Heart left ventricle (tissue), 16 donors: ENCODE measurements around the gene GAPVD1. TPM values are rescaled to one million over a fixed set of nuclear protein-coding genes. Genes with fewer than 3 reads are reported as not detected.
A peak's percentile ranks its signal among the peaks of the same experiment; 100 is the strongest.

ENCODE experiments used
- ATAC-seq, 4 donors: fragments of 200-7000 bp; cut with Tn5 transposase; one replicate each; pipeline ENCODE4 v1.9.1; 2020 to 2022; ENCODE audit warnings: moderate library complexity in 4 of 4, mild to moderate bottlenecking in 3 of 4, moderate number of reproducible peaks in 1 of 4
- DNase-seq, 5 donors: peaks; one replicate each; pipeline ENCODE4 v3.0.0-alpha.2; 2020
- H3K27ac ChIP-seq, 12 donors: fragments of 200-600 bp; sonication (generic) in 4 of 12; one replicate each; pipeline versions ENCODE4 v1.5.0 to v1.8.0; 2016 to 2022; ENCODE audit warnings: mild to moderate bottlenecking in 2 of 12
- H3K27me3 ChIP-seq, 9 donors: fragments of 200-600 bp; sonication (generic) in 2 of 9; one replicate each; pipeline versions ENCODE4 v1.5.1 to v1.8.0; 2016 to 2022; ENCODE audit warnings: mild to moderate bottlenecking in 3 of 9
- H3K36me3 ChIP-seq, 9 donors: fragments of 200-600 bp; sonication (generic) in 2 of 9; one replicate each; pipeline versions ENCODE4 v1.5.0 to v1.8.0; 2018 to 2022; ENCODE audit warnings: mild to moderate bottlenecking in 2 of 9
- H3K4me1 ChIP-seq, 12 donors: fragments of 200-600 bp; sonication (generic) in 4 of 12; one replicate each; pipeline versions ENCODE4 v1.5.0 to v1.8.0; 2016 to 2022; ENCODE audit warnings: mild to moderate bottlenecking in 3 of 12
- H3K4me3 ChIP-seq, 12 donors: fragments of 200-600 bp; sonication (generic) in 4 of 12; one replicate each; pipeline versions ENCODE4 v1.5.0 to v1.8.0; 2017 to 2022; ENCODE audit warnings: mild to moderate bottlenecking in 9 of 12, moderate library complexity in 4 of 12
- H3K9me3 ChIP-seq, 12 donors: fragments of 200-600 bp; sonication (generic) in 4 of 12; one replicate each; pipeline versions ENCODE4 v1.5.0 to v1.8.0; 2016 to 2022; ENCODE audit warnings: mild to moderate bottlenecking in 1 of 12
- CTCF ChIP-seq, 12 donors: fragments of 200-600 bp; sonication (generic) in 4 of 12; IDR thresholded peaks; one replicate each; pipeline versions ENCODE4 v1.5.0 to v1.8.0; 2018 to 2022; ENCODE audit warnings: antibody characterized with exemption in 12 of 12, mild to moderate bottlenecking in 5 of 12
- POLR2A ChIP-seq, 2 donors: fragments of 450-650 bp; IDR thresholded peaks; one replicate each; pipeline ENCODE4 v1.6.1; 2017; ENCODE audit warnings: antibody characterized with exemption in 2 of 2, mild to moderate bottlenecking in 2 of 2, moderate library complexity in 2 of 2
- WGBS, 4 donors: extraction: QIAGEN DNeasy Blood & Tissue Kit in 2 of 4; methylation state at CpG; one replicate each; pipeline versions ENCODE4 v1.1.5 to v1.1.7; 2013 to 2018; 5-methylcytosine and 5-hydroxymethylcytosine counted together
- intact Hi-C, 10 donors: fragments of 100-400 bp; cut with DNase I; formaldehyde crosslinking; loops; one replicate each; pipeline versions ENCODE4 v1.11.1 to v1.14.2; 2022
- polyA plus RNA-seq, 2 donors: library from polyadenylated mRNA; stranded (reverse); fragments of 200-250 nt; gene quantifications; one replicate each; pipeline ENCODE4 v1.2.3, GENCODE V29; 2013
- total RNA-seq, 9 donors: library from RNA; depleted of rRNA in 2 of 9; stranded (reverse); fragments of >200 nt in 2 of 9; fragmentation: NEBNext Ultra II Directional in 3 of 9; extraction: Animal tissue kit (Norgen Biotek cat#: 25700) in 3 of 9; gene quantifications; one replicate each; pipeline versions ENCODE4 v1.1.0 to v1.2.4, GENCODE V29; 2016 to 2023
- donor health status: ischemic (EF 13 %, LVEDD 7.1; RV severe dilation, severe dysfunction).
- donor health status: healthy with polysubstance abuse.
- donor health status: DM: no; HTN: yes; CAD: no.
- donor health status: DM: no; HTN: no; CAD: no.
- donor health status: ischemic (EF 25% LVEDD 6.9; RV normal size, moderate dysfunction).
- donor health status: ischemic (EF 25% LVEDD 5.7; RV mildly dilated, moderate dysfunction).
- donor health status: healthy.
- donor health status: DM: yes; HTN: yes; CAD: no.
- donor health status: ischemic (EF 35%, LVEDD 5.7; RV mildly dilated, moderate dysfunction).
- donor health status: nonischemic (EF 11% LVEDD 7.7; RV severe dilation, severe dysfunction).
- donor health status: DM: yes; HTN: yes; CAD: no.
- donor health status: PGD.
- donor health status: ischemic (EF 29% LVEDD 5.4; RV normal size, mild dysfunction).
- donor health status: nonischemic (EF 23%, LVEDD 6.1; RV moderate dilation, normal function).

GAPVD1 gene
- total and polyA plus RNA-seq, 11 donors: 7.2 to 45.5 (median 32.4) TPM

- H3K27ac ChIP-seq: peak overlapping the region in 2 of 12 donors; percentile 2 to 44
- intact Hi-C loops: loop anchor here in 3 of 10 donors (5.0 kb wide), 1 partner anchor 36 kb away; the partner anchor contains the start of gene RABEPK (in 3 of the 3)
- DNase-seq (no peak), ATAC-seq (no peak)
- 57 to 76% (median 73%) methylated on average over 7 of the region's 7 CpGs for WGBS, 4 donors
- H3K4me3 ChIP-seq: peak overlapping the region in 10 of 12 donors; percentile 8 to 99 (median 87)
- H3K27me3 ChIP-seq: no peaks in the 10 kb centered on the region
- H3K9me3 ChIP-seq: no peaks in the 10 kb centered on the region
- TF ChIP-seq CTCF (IDR thresholded peaks at IDR 0.05) (no peak), POLR2A (IDR thresholded peaks at IDR 0.05) (no peak)
- peaks cover 0 to 68% (median 65%) of the 10 kb centered on the region in 9 donors for H3K36me3 ChIP-seq
- H3K4me1 ChIP-seq: peaks cover 9 to 64% (median 55%) of the 10 kb centered on the region in 12 donors
Measured at GRCh38 chr9:125238127-125238914, 23.3 kb upstream of the GAPVD1 start.

- intact Hi-C loops: loop anchor here in 3 of 10 donors (5.0 kb wide), 1 partner anchor 37 kb away; the partner anchor contains the start of gene RABEPK (in 3 of the 3)
- H3K4me1 ChIP-seq: peaks cover 9 to 64% (median 55%) of the 10 kb centered on the region in 12 donors
- H3K4me3 ChIP-seq: peak overlapping the region in 11 of 12 donors; percentile 8 to 99 (median 90)
- H3K27me3 ChIP-seq: no peaks in the 10 kb centered on the region
- H3K36me3 ChIP-seq: peaks cover 0 to 61% (median 58%) of the 10 kb centered on the region in 9 donors
- H3K27ac ChIP-seq: peak overlapping the region in 2 of 12 donors; percentile 44 to 94
- TF ChIP-seq CTCF (IDR thresholded peaks at IDR 0.05): no peak
- TF ChIP-seq POLR2A (IDR thresholded peaks at IDR 0.05): no peak
- no peaks in the 10 kb centered on the region for H3K9me3 ChIP-seq
- 63 to 81% (median 76%) methylated on average over 14 of the region's 14 CpGs for WGBS, 4 donors
- ATAC-seq: no peak
- no peak for DNase-seq
Measured at GRCh38 chr9:125238915-125239446, 22.6 kb upstream of the GAPVD1 start.

- Histone ChIP-seq H3K9me3 (no peaks in the 10 kb centered on the region), H3K27ac (peak overlapping the region in 10 of 12 donors; percentile 87 to 98 (median 94)), H3K36me3 (peaks cover 0 to 53% (median 51%) of the 10 kb centered on the region in 9 donors), H3K4me1 (peaks cover 9 to 61% (median 53%) of the 10 kb centered on the region in 12 donors), H3K27me3 (no peaks in the 10 kb centered on the region), H3K4me3 (peak overlapping the region; percentile 73 to 99 (median 91))
- WGBS, 4 donors: 8 to 14% (median 10%) methylated on average over 8 of the region's 8 CpGs
- no peak for ATAC-seq
- no peak for DNase-seq
- intact Hi-C loops: loop anchor here in 5 of 10 donors (5.0 to 10.0 kb wide), 4 partner anchors 38 to 507 kb away; partner anchors contain the start of genes RABEPK (in 3 of the 5), PBX3 (in 1 of the 5) and PPP6C (in 1 of the 5)
- TF ChIP-seq POLR2A (IDR thresholded peaks at IDR 0.05) (no peak), CTCF (IDR thresholded peaks at IDR 0.05) (no peak)
Measured at GRCh38 chr9:125239631-125240597, 21.7 kb upstream of the GAPVD1 start.
